GM21717 (cell line): Measurements from ENCODE around the gene CLOCK.
A peak's percentile ranks its signal among the peaks of the same experiment; 100 is the strongest.

ENCODE experiments used
- ATAC-seq: cut with Tn5 transposase; IDR thresholded peaks from one replicate; pipeline ENCODE4 v1.9.1; 2021; ENCODE audit warnings: mild to moderate bottlenecking, moderate library complexity; ENCODE audit not compliant: unreplicated experiment

The CLOCK gene

DNA sequence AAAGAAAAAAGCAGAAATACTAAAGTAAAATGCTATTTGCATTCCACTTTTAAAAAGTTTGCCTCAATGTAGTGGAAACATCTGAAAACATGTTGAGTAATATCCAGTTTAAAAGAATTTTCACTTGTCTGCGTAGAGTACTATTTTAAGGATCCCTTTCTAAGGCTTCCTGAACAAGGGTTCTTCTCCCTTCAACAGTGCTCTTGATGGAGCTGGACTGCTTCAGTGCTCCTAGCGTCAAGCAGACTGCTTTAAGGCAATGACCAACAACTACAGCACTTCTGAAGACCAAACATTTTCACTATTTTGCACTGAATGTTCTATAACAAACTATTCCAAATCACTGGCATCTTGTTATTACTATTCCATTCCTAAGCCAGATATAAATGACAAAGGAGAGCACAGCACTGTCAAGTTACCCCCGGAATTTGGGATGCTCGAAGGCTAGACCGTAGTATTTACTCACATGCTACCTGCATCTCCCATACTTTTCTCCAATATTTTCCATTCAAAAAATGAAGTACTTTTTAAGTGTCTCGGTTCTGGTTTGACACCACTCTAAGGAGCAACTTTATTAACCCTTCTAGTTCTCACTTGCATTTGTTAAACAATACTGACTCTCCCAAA lies 114.9 kb downstream of the CLOCK start:
- no peak for ATAC-seq

DNA sequence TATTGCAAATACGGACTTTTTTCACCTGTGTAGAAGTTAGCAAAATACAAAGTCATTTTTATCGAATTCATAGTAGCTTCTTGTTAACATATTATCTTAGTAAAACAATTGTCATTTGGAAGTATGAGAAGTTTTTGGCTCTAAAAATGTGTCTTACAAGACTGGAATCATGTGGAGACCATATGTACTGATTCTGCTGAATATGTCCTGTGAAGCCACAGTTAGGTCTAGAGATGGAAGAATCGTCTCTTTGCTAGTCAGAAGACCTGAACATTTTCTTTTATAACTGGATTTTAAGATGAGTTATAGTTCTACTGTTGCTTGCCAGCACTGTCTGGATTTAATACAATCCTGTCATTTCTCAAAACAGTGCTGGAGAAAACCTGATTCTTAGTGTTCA lies 121.9 kb downstream of the CLOCK start:
- ATAC-seq = no peak

DNA sequence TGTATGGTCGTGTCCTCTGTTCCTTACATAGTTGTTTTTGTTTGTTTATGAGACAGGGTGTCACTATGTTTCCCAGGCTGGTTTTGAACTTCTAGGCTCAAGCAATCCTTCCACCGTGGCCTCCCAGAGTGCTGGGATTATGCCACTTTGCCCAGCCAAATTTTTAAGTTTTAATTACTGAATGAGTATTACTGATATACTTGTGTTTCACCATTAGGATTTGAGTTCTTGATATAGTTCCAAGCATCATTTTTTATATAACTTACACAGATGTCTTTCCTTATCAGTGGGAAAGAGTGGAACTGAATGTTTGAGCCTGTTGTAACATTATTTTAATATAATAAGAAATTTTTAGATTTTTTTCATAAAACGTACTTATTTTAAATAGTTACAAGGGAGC lies 130.5 kb downstream of the CLOCK start:
- ATAC-seq = no peak

DNA sequence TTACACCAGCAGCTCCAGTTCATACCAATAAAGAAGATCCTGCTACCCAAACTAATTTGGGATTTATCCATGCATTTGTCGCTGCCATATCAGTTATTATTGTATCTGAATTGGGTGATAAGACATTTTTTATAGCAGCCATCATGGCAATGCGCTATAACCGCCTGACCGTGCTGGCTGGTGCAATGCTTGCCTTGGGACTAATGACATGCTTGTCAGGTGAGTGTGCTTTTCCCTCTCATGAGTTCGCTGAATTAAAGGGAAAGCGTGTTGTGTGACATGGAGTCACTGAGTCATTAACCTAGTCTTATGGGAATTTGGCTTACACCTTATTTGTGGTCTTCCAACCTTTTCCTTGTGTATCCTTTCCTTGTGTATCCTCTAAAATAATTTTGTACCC lies 135.1 kb downstream of the CLOCK start:
- no peak for ATAC-seq

DNA sequence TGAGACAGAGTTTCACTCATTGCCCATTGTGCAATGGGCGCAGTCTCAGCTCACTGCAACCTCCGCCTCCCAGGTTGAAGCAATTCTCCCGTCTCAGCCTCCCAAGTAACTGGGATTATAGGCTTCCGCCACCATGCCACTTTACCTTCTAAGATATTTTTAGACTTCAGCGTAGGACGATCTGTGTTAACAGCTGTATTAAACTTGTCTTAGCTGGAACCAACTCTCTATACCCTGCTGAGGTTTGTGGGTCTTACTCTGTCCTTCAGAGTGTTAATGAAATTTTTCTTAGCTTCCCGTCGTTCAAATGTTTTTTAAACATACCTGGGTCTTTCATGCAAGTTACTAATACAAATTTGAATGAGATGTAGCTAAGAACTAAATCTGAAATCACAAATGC lies 136.3 kb downstream of the CLOCK start:
- ATAC-seq = no peak

DNA sequence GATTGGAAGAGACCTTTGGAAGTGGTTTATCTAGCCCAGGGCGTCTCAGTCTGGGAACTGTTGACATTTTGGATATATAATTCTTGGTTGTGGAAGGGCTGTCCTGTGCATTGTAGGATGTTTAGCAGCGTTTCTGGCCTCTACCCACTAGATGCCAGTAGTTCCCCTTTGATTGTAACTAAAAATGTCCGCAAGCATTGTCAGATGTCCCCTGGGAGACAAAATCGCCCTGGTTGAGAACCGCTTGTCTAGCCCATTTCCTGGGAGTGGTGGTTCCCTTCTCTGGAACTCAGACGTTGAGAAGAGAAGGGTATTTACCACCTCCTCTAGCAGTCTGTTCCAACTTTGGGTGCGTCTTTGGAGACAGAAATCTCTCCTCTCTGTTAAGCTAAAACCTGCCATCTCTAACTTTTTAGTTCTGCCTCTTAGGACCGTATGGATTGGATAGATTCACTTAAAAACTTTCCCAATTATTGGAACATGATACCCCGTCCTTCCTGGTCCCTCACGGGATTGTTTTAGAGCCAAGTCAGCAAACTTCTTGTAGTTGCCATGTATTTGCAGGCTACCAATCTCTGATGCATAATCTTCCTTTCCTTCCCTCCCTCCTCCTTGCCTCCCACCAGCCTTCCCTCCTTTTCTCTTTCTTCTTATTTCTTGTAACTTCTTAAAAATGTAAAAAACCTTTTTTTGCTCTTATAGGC lies 137.1 kb downstream of the CLOCK start:
- no peak for ATAC-seq

DNA sequence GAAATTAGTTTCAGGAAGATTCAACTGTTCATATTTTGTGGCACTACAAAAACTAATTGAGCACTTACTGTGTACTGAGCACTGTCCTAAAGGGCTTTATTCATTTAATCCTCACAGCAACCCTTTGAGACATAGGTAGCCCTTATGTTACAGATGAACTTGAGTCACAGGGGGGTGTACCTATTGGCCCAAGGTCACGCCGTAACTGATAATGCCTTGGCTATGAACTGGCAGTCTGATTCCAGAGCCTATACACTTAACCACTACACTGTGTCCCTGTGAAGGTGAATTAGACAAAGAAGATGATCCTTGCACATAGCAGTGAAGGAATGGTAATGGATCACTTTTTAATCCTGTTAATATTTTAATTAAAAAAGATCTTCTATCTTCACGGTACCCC lies 138.9 kb downstream of the CLOCK start:
- ATAC-seq = no peak

DNA sequence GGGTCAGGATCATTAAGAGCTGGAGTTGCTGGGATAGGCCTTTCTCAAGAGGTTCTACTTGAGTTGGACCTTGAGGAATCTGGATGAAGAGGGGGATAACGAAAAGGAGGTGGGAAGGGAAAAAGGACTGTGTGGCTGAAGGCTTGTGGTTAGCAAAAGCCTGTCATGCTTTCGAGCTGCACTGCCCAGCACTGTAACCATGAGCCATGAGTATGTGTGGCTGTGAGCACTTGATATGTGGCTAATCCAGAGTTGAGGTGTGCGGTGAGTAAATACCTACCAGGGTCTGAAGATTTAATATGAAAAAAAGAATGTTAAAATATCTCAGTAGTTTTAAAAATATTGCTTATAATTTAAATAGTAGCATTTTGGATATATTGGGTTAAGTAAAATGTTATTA lies 139.6 kb downstream of the CLOCK start:
- ATAC-seq = no peak

DNA sequence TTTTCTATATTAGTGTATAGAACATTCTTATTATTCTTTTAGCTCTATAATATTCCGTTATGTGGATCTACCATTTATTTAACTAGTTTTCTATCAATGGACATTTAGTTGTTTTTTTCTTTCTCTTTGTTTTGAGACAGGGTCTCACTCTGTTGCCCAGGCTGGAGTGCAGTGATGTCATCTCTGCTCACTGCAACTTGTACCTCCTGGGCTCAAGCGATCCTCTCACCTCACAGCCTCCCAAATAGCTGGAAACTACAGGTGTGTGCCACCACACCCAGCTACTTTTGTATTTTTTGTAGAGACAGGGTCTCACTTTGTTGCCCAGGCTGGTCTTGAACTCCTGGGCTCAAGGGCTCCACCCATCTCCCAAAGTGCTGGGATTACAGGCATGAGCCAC lies 140.2 kb downstream of the CLOCK start:
- ATAC-seq = no peak

DNA sequence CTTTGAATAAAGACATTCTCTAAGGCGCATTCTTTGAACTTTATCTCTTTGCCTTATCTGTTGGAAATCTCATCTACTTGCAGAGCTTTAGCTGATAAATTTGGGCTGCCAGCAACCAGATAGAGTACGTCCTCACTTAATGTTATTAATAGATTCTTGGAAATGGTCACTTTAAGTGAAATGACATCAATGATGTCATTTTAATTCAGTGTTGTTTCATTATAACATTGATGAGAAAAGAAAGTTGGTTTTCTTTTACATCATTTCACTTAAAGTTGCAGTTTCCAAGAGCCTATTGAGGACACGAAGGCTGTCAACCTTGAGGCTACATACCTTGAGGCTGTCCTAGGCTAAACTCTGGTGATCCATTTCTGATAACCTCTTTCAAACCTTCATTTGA lies 141.6 kb downstream of the CLOCK start:
- ATAC-seq = no peak

DNA sequence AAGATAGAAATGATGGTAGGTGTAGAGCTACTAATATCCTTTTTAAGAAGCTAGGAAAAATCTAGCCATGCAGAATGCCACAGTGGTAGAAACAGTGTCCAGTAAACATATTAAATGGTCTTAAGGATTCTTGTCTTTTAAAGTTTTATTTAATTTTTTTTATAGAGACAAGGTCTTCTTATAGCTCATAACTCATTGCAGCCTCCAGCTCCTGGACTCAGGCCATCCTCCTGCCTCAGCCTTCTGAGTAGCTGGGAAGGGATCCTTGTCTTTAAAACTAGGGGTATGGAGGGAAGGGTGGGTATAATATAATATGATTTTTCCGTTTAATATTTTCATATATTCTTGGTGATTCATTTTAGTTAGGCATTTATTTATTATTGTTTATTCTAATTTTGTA lies 147.1 kb downstream of the CLOCK start:
- no peak for ATAC-seq

DNA sequence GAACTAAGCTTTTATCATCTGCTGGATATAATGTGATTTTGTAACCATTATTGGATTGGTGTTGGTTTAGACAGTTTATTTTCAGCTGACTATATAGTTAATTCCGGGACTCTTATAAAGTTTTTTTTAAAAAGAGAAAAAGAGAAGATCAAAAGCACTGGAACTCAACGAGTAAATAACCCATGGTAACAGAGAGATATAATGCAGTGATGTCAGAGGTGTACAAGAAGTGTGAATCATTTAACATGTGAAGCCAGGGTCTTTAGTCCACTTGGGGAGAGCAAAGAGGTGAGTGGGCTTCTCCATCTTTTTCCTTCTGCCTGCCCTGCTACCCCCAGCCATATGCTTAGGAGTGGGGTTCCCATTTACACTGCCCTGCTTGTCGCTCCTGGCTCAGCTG lies 147.7 kb downstream of the CLOCK start:
- no peak for ATAC-seq

DNA sequence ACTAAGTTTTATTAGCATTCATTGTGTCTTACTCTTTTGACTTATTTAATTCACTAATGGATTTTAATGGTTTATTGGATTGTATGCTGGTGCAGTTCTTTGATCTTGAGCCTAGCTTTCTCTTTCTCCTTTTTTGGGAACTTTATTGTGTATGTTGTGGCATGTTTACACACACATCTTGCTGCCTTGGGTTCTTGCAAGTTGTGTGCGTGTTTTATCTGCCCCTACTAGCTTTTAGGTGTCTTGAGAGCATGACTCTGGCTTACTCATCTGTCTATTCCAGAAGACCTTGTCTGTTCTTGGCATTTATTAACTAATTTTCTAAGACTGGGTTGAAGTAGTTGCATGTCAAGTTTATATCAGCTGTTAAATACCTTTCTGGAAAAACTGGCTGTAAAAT lies 148.2 kb downstream of the CLOCK start:
- no peak for ATAC-seq

DNA sequence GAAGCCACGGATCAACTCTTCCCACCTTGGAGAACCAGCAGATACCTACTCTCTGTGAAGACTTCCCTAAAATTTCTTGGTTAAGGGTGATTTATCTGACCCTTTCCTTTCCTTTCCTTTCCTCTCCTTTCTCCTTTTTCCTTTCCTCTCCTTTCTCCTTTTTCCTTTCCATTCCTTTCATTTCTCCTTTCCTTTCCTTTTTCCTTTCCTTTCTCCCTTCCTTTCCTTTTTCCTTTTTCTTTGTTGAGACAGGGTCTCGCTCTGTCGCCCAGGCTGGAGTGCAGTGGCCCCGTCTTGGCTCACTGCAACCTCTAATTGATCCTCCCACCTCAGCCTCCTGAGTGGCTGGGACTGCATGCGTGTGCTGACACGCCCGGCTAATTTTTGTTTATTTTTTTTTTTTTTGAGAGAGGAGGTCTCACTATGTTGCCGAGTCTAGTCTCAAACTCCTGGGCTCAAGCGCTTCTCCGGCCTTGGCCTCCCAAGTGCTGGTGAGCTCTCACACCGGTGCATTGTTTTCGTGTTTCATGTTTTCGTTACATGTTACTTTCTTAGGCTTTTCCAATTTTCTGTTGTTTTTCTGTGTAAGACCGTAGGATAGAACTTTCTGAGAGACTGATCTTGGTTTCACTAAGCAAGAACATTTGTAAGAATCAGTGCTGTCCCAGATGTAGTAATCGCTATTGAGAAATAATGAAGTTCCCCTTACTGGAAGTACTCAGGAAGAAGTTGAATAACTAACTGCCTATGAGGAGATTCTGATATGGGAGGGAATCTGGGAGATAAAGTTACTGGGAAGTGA lies 149.0 kb downstream of the CLOCK start:
- no peak for ATAC-seq

DNA sequence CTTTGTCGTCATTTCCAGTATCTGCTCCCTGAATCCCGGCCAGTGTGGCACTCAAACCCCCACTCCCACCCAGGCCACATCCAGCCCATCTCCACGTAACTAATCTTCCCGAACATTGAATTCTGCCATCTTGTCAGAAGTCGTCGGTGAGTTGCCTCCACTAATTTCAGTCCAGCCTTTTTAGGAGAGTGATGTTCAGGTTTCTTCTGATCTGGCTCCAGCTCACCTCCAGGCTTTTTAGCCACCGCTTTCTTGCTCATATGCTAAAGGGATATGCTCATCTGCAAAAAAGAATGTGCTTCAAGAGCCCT lies 149.6 kb downstream of the CLOCK start:
- ATAC-seq = no peak

DNA sequence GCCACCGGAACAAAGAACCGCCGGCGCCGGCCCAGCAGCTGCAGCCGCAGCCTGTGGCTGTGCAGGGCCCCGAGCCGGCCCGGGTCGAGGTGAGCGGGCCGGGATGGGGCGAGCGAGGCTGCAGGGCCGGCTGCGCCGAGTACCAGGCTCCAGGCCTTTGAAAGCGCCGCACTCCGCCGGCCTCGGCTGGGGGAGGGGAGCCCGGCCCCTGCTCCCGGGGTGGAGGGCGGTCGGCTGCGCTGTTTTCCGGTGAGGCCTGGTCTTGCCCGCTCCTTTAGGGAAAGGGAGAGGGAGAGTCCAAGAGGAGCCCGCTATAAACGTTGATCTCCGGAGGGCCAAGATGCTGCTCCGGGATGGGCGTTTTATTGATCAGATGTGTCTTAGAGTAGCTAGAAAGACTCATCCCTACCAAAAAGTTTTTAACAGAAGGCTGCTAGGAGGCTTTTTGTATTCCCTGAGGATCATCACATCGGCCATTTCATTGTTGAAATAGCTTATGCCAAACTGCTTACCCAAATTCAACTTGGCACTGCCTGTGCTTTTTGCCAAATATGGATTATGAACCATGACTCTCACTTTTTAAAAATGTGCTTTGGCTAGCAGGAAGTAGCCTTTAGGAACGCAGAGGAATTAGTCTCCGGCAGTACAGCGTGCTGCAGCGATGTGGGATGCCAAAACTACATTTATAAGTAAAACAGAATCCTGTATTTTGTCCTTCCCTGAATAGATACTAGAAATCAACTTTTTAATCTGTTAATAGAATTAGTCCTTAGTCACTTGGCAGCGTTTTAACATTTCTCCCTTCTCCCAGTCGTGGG lies 150.2 kb downstream of the CLOCK start:
- ATAC-seq = peak; percentile 33

DNA sequence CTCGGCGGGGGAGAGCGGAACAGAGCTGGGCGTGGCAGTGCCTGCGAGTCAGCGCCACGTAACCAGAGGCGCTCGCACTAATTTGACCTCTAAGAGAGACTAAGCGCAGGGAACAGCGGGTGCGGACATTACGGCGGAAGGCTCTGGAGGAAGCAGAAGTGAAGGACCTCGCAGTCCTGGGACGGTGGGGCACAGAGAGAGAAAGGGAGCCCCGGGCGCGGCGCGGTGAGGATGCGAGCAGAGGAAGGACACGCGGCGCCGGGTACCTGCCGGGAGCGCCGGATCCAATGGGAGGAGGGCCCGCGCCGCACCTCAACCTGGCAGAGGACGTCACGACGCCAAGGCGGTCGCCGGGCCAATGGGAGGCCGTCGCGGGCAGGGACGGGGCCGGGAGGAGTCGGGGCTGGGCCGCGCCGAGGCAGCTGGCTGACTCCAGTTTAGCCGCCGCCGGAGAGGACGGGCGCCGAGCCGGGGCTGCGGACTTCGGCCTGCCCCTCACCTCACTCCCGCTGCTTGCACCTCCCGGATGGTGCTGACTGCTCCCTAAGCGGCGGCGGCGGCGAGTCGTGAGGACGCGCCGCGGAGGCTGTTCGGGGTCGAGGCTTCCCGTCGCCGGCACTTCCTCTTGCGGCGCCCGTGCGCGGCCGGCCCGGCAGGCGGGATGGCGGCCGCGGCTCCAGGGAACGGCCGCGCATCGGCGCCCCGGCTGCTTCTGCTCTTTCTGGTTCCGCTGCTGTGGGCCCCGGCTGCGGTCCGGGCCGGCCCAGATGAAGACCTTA lies 151.0 kb downstream of the CLOCK start, which contains the start of gene TMEM165:
Gene TMEM165 (plus strand): TSS at position 429 of the 779 bp plus-strand sequence. CDS start 233 bp downstream, at position 662.
- ATAC-seq = peak; percentile 98

DNA sequence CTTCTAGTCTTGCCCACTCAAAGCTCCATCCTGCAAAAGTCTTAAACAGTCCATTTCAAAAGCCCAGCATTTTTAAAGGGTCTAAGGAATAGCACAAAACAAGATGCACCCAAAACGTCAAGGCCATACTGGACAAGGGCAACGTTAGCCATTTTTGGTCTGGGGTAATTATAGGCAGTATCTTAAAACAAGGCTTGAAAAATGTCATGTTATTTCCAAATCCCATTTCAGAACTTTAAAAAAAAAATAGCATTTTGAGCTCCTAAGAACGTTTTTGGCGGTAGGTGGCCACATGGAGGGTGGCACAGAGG lies 151.5 kb downstream of the CLOCK start:
- no peak for ATAC-seq

DNA sequence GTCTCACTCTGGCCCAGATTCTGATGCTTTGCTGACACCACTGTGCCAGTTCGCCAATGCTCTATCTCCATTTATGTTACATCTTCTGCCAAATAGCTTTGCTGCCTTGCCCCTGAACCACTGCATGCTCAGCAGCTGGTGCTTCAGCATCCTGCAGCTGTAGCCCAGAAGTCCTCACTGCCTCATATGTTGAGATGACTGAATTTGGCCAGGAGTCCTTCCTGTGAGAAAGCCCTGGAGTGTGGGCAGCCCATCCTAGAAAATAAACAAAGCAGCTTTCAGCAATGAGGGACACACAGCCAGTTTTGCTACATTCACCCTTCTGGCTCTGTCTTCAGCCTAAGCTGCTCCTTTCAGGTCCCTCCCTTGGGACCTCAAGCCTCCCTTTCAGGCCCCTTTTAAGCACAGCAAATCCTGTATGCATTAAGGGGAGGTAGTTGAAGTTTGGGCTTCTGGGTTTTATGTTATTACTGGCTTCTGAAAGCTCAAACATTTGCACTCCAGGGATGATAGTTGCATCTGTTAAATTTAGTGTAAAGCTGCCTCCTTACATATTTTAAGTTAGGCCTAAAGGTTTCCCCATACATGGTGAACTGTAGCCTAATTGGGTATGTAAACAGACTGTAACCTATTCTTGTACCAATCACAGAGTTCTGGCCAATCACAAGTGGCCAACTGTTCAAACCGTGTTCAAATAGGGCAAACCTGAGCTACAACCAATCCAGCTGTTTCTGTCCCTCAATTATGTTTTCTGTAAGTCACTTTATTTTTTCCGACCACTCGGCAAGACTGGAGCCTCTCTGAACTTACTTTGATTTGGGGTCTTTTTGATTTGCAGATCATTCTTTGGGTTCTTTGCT lies 153.0 kb downstream of the CLOCK start:
- ATAC-seq = no peak

DNA sequence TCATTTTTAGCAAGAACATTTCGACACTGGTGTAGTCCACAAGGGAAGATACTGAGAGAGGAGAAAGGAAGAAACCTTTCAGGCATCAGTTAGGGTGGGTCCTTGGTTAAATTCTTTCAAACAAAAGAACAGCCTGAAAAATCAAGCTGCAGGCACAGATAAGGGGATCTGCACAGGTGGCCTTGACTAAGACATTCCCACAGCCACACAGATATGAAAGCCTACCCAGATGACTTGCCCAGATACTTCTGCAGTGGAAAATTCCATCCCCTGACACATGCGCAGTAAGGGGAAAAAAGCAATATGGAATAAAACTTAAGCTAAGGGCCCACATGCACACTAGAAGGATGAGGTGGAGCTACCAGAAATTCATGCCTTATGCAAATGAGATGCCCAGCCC lies 159.9 kb downstream of the CLOCK start:
- ATAC-seq = no peak
